NCI-H2196 treated with DMSO at 0.1 percent for 48 hours (cell line): ENCODE data around the gene HOXD4.

Experiments used
- DNase-seq: peaks from one replicate; lab custom pipeline; 2025; ENCODE audit not compliant: unreplicated experiment; lab: John Stamatoyannopoulos, UW

The HOXD4 gene

DNA sequence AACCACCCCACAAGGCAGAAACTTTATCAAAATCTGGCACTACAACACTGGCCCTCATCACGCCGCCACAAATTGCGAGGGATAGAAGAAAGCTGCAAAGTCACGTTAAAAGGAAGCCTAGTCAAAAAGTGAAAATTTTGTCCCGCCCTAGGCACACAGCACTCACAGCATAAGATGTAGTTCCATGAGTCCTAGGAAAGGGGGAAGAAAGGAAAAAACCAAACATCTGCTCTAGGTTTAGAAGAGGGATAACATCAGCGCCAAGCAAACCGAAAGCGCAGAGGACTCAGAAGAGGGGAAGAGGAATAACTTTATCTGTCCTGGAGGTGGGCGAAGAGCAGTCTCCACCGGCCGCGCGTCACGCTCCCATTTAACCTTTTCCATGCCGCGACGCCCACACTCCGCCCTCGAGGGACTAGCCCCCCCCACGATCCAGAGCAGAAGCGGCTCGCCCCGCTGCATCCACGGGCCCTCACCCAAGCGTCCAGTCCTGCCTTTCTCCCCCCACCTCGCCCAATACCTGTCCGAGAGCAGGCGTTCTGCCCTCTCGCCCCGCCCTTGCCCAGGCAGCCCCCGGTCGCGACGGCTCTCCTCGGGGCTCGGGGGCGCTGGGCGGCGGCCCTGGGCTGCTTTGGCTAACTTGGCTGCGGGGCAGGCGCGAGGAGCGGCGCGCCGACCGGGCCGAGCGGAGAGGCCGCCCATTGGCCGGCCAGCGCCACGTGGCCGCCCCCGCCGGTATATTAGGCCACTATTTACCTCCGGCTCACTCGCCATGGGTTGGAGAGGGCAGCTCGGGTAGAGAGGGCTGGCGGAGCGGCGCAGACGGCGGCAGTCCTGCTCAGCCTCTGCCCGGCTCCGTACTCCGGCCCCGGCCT lies 36.8 kb downstream of the HOXD4 start, which contains the start of gene HOXD1:
TSS of gene HOXD1 (plus strand) at position 770 of the 875 bp plus-strand sequence. CDS start 134 bp downstream, outside the sequence.
- DNase-seq = peak; percentile 58

DNA sequence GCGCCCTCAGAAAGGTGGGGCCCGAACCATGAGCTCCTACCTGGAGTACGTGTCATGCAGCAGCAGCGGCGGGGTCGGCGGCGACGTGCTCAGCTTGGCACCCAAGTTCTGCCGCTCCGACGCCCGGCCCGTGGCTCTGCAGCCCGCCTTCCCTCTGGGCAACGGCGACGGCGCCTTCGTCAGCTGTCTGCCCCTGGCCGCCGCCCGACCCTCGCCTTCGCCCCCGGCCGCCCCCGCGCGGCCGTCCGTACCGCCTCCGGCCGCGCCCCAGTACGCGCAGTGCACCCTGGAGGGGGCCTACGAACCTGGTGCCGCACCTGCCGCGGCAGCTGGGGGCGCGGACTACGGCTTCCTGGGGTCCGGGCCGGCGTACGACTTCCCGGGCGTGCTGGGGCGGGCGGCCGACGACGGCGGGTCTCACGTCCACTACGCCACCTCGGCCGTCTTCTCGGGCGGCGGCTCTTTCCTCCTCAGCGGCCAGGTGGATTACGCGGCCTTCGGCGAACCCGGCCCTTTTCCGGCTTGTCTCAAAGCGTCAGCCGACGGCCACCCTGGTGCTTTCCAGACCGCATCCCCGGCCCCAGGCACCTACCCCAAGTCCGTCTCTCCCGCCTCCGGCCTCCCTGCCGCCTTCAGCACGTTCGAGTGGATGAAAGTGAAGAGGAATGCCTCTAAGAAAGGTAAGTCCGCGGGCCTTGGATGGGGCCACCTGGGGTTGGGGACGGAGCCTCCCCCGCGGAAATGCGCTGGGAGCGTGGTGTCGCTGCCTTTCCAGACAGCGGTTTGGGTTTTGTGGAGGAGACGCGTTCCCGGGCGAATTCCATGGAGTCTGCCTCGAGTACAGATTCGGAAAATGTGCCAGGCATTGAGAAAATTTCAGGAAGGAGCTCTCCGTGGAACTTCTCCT lies 37.7 kb downstream of the HOXD4 start:
- no peak for DNase-seq

DNA sequence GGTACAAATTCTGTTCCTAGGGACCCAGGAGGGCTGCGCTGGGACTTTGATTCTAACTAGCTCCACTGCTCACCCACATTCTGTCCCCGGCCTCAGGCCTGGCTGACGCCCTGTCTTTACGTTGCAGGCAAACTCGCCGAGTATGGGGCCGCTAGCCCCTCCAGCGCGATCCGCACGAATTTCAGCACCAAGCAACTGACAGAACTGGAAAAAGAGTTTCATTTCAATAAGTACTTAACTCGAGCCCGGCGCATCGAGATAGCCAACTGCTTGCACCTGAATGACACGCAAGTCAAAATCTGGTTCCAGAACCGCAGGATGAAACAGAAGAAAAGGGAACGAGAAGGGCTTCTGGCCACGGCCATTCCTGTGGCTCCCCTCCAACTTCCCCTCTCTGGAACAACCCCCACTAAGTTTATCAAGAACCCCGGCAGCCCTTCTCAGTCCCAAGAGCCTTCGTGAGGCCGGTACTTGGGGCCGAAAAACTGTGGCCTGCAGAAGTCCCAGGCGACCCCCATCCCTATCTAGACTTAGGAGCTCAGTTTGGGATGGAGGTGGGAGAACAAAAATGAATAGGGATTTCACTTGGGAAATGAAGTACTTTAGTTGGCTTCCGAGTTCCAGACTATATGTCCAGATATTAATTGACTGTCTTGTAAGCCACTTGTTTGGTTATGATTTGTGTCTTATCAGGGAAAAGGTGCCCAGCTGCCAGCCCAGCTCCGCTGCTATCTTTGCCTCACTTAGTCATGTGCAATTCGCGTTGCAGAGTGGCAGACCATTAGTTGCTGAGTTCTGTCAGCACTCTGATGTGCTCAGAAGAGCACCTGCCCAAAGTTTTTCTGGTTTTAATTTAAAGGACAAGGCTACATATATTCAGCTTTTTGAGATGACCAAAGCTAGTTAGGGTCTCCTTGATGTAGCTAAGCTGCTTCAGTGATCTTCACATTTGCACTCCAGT lies 38.6 kb downstream of the HOXD4 start:
- DNase-seq = no peak

GRCh38 chr2:176192351-176192750 lies 41.0 kb downstream of the HOXD4 start:
- DNase-seq = no peak

DNA sequence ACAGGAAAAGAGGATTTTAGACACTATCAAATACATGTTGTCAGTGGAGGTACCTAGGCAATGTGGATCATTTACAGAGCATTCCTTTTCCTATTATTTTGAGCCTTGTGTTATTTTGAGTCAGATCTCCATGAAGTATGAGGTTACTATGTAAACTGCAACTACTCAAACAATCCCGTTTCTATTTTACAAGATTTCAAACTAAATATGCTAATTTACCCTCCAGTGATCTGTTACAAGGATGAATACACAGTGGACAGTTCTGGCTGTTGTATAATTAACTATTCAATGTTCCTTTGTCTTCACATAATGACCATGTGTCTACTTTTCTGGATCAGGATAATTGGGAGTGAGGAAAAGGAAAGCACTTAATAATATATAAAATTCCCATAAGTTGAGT lies 41.7 kb downstream of the HOXD4 start:
- no peak for DNase-seq

- no peak for DNase-seq
Measured at GRCh38 chr2:176199902-176200301, 48.6 kb downstream of the HOXD4 start.

DNA sequence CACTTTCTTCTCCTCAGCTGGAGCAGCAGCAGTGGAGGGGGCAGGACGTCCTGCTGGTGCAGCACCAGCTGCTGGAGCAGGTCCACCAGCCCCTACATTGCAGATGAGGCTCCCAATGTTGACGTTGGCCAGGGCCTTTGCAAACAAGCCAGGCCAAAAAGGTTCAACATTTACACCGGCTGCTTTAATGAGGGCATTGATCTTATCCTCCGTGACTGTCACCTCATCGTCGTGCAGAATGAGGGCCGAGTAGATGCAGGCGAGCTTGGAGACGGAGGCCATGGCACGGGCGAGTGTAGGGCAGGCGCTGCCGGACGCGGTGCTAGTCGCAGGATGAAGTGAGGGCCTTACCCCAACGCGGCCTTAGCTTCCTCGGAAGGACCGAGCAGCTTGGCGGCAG lies 49.6 kb downstream of the HOXD4 start:
- DNase-seq = no peak

DNA sequence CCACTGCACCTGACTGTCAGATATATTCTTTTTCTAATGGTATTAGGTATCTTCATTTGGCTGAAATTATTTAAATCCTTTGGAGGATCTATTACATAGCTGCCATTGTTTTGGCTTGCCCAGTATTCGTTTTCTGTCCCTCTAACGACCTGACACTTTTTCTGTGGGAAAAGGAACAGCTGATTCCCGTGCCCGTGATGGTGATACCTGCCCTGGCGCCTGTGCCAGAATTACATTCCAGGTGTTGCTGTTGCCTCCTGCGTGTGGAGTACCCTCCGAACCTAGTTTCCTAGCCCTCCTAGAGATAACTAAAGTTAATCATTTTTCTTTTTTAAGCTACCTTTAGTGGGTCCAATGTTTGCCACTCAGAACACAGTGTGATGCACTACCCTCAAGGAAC lies 51.1 kb downstream of the HOXD4 start:
- DNase-seq = no peak
